Brain microvascular endothelial cell (primary cell): ENCODE measurements around the gene FMC1.

ENCODE experiments used
- DNase-seq: peaks from one replicate; pipeline ENCODE4 v3.0.0-alpha.2; 2020
- H3K27ac ChIP-seq: fragments of 250-450 bp; sonication (Bioruptor Pico); 2 replicates; pipeline ENCODE4 v1.5.1; 2020; ENCODE audit warnings: mild to moderate bottlenecking, moderate library complexity
- H3K27me3 ChIP-seq: fragments of 250-450 bp; sonication (Bioruptor Pico); replicated peaks from 2 replicates; pipeline ENCODE4 v1.5.1; 2020; ENCODE audit warnings: mild to moderate bottlenecking
- H3K36me3 ChIP-seq: fragments of 250-450 bp; sonication (Bioruptor Pico); replicated peaks from 2 replicates; pipeline ENCODE4 v1.5.1; 2020; ENCODE audit warnings: mild to moderate bottlenecking
- H3K4me3 ChIP-seq: 2 replicates; pipeline ENCODE4 v1.5.1; 2011; ENCODE audit warnings: low read depth, mild to moderate bottlenecking, control low read depth, low read length, moderate library complexity
- in situ Hi-C: cut with HindIII; loops from 2 replicates; pipeline ENCODE4 v1.10.0; 2017; ENCODE audit warnings: low sequenced_read_pairs, low pct_ligation_motif_present
- TF ChIP-seq, protein P1 (sequence below): IDR thresholded peaks from 2 replicates; pipeline ENCODE4 v1.5.1; 2011; ENCODE audit warnings: low read depth, mild to moderate bottlenecking, moderate library complexity, low read length, control low read depth, inconsistent platforms; ENCODE audit errors: missing control alignments

The FMC1 gene

DNA sequence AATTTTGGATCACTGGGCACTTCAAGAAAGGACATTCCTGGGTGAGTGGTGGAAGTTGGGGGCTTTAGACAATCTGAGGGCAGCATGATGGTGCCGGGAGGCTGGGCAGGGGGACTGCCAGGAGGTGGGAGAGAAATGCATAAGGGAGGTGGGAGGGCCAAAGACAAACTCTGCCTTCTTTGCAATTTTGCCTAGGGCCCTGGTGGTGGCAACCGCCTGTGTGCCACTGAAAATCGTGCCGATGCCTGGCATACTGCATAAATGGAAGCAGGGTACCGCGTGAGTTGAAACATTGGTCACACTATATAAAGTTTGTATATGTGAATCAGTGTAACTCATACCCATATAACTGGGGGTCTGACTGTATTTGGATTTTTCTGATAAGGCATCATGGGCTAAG lies 21.8 kb downstream of the FMC1 start:
- no peak overlapping the region for H3K4me3 ChIP-seq
- H3K27me3 ChIP-seq = no peaks in the 10 kb centered on the region
- TF ChIP-seq, protein P1, sequence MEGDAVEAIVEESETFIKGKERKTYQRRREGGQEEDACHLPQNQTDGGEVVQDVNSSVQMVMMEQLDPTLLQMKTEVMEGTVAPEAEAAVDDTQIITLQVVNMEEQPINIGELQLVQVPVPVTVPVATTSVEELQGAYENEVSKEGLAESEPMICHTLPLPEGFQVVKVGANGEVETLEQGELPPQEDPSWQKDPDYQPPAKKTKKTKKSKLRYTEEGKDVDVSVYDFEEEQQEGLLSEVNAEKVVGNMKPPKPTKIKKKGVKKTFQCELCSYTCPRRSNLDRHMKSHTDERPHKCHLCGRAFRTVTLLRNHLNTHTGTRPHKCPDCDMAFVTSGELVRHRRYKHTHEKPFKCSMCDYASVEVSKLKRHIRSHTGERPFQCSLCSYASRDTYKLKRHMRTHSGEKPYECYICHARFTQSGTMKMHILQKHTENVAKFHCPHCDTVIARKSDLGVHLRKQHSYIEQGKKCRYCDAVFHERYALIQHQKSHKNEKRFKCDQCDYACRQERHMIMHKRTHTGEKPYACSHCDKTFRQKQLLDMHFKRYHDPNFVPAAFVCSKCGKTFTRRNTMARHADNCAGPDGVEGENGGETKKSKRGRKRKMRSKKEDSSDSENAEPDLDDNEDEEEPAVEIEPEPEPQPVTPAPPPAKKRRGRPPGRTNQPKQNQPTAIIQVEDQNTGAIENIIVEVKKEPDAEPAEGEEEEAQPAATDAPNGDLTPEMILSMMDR = no peak
- peaks cover 3% of the 10 kb centered on the region for H3K36me3 ChIP-seq
- DNase-seq = no peak
- no peak overlapping the region for H3K27ac ChIP-seq
- in situ Hi-C loops = no loop called here

DNA sequence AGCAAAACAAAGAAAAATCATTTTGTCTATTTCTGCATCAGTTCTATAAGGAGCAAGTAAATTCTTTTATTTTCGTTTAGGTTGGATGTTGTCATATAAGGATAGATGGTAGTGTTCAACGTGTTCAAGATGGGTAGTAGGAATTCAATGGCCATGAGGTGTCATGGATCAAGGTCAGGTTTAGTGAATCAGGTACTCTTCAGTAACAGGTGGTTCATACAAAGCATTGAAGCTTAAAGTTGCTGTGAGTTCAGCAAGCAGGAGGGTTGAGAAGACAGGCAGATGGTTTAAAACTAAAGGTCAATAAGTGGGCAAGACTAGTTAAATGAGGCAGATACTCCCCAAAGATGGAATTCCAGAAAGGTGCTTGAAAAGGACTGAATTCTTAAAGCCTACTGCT lies 24.2 kb downstream of the FMC1 start:
- H3K27me3 ChIP-seq = no peaks in the 10 kb centered on the region
- H3K27ac ChIP-seq = no peak overlapping the region
- H3K4me3 ChIP-seq = no peak overlapping the region
- in situ Hi-C loops = no loop called here
- TF ChIP-seq, protein P1 = no peak
- peaks cover 3% of the 10 kb centered on the region for H3K36me3 ChIP-seq
- no peak for DNase-seq

DNA sequence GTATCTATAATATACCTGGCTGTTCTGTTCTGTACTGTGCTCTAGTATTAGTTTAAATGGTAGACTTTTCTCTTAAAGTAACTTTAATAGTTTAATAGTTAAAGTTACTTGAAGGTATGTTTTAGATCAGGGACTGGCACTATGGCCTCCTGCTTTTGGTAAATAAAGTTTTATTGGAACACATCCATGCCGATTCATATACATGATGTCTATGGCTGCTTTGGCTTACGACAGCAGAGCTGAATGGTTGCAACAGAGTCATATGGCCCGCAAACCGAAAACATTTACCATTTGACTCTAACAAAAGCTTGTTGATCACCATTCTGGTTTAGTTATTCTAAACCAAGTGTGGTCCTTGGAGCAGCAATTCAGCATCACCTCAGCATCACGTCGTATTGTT lies 25.3 kb downstream of the FMC1 start:
- DNase-seq = no peak
- no peak overlapping the region for H3K4me3 ChIP-seq
- H3K36me3 ChIP-seq = peaks cover 3% of the 10 kb centered on the region
- H3K27ac ChIP-seq = no peak overlapping the region
- no peaks in the 10 kb centered on the region for H3K27me3 ChIP-seq
- TF ChIP-seq, protein P1 = no peak
- in situ Hi-C loops = no loop called here

GRCh38 chr7:139367438-139368155 lies 26.5 kb downstream of the FMC1 start:
- Histone ChIP-seq H3K27me3 (no peaks in the 10 kb centered on the region), H3K27ac (no peak overlapping the region), H3K4me3 (no peak overlapping the region), H3K36me3 (peaks cover 3% of the 10 kb centered on the region)
- DNase-seq = no peak
- in situ Hi-C loops = no loop called here
- TF ChIP-seq, protein P1 = no peak

DNA sequence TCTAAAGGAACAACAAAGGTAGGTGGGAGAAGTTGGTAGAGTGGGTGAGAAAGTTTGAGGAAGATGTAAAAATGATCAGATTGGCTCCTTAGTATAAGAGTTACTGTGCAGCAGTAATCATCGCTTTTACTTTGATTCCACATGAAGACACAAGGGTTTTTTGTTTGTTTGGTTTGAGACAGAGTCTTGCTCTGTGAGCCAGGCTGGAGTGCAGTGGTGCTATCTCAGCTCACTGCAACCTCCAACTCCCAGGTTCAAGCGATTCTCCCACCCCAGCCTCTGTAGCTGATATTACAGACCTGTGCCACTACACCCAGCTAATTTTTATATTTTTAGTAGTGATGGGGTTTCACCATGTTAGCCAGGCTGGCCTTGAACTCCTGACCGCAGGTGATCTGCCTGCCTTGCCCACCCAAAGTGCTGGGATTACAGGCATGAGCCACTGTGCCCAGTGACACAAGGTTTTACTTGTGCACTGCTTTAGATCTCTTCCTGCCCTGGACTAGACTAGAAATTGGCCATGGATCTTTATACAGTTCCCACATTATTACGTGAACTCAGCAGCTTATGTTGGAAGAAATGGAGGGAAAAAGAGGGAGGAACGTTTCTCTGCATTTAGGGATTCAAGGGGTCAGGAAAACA lies 29.3 kb downstream of the FMC1 start:
- no peak overlapping the region for H3K27ac ChIP-seq
- no peak for DNase-seq
- in situ Hi-C loops = no loop called here
- TF ChIP-seq, protein P1 = no peak
- no peak overlapping the region for H3K4me3 ChIP-seq
- peaks cover under 1% of the 10 kb centered on the region for H3K36me3 ChIP-seq
- H3K27me3 ChIP-seq = no peaks in the 10 kb centered on the region
